HG03565 (cell line): ENCODE data around the gene SPACA9.

Experiments
- ATAC-seq: cut with Tn5 transposase; IDR thresholded peaks from one replicate; pipeline ENCODE4 v1.9.1; 2021; ENCODE audit warnings: mild to moderate bottlenecking, moderate library complexity; ENCODE audit not compliant: unreplicated experiment

SPACA9 gene

GRCh38 chr9:132888151-132888550 is 9.5 kb downstream of the SPACA9 start:
- ATAC-seq, result no peak

- no peak for ATAC-seq
Observed at GRCh38 chr9:132892400-132892799, 13.7 kb downstream of the SPACA9 start.

- no peak for ATAC-seq
Observed at GRCh38 chr9:132894346-132894745, 15.6 kb downstream of the SPACA9 start.

GRCh38 chr9:132894862-132895835 is 16.5 kb downstream of the SPACA9 start:
- ATAC-seq, result no peak

GRCh38 chr9:132896264-132896663 is 17.6 kb downstream of the SPACA9 start:
- no peak for ATAC-seq

GRCh38 chr9:132896906-132897305 is 18.2 kb downstream of the SPACA9 start:
- no peak for ATAC-seq

GRCh38 chr9:132898051-132898450 is 19.4 kb downstream of the SPACA9 start:
- ATAC-seq, result no peak

GRCh38 chr9:132901858-132902831 is 23.4 kb downstream of the SPACA9 start:
- ATAC-seq, result peak; percentile 53

- no peak for ATAC-seq
Observed at GRCh38 chr9:132903574-132904492, 25.1 kb downstream of the SPACA9 start.

- no peak for ATAC-seq
Observed at GRCh38 chr9:132905726-132906125, 27.0 kb downstream of the SPACA9 start.

GRCh38 chr9:132908635-132909034 is 29.9 kb downstream of the SPACA9 start:
- ATAC-seq, result no peak

GRCh38 chr9:132909311-132909710 is 30.6 kb downstream of the SPACA9 start:
- no peak for ATAC-seq

GRCh38 chr9:132910376-132910775 is 31.7 kb downstream of the SPACA9 start:
- no peak for ATAC-seq

- no peak for ATAC-seq
Observed at GRCh38 chr9:132912131-132912530, 33.4 kb downstream of the SPACA9 start.

- ATAC-seq, result no peak
Observed at GRCh38 chr9:132914924-132915323, 36.2 kb downstream of the SPACA9 start.

GRCh38 chr9:132919614-132920268 is 41.0 kb downstream of the SPACA9 start:
- ATAC-seq, result no peak

- no peak for ATAC-seq
Observed at GRCh38 chr9:132923346-132923902, 44.7 kb downstream of the SPACA9 start.

- no peak for ATAC-seq
Observed at GRCh38 chr9:132927704-132928103, 49.0 kb downstream of the SPACA9 start.

- no peak for ATAC-seq
Observed at GRCh38 chr9:132931178-132931735, 52.6 kb downstream of the SPACA9 start.
